Stimulated activated CD8-positive, alpha-beta memory T cell treated with anti-CD3 and anti-CD28 coated beads, Interleukin-15, amount 100 ng/mL, for 1 hour (primary cell): ENCODE results near the gene PSD.
"Not testable (repeated sequence)": the region's sequence is repeated elsewhere in the genome, so short reads cannot be mapped to it uniquely, and the experiment has no call there.

Experiments used
- DNase-seq: peaks from one replicate; pipeline ENCODE4 v3.0.0-alpha.2; 2020; ENCODE audit warnings: low read depth

The PSD gene

GRCh38 chr10:102418622-102419268 is at the start of gene PSD:
PSD (minus strand) TSS chr10:102418785; CDS start chr10:102417038, 1,747 bp downstream.
- DNase-seq = no peak

- no peak for DNase-seq
These were observed 49.4 kb upstream of the PSD start for GRCh38 chr10:102467971-102468438.

- no peak for DNase-seq
These were observed 48.7 kb upstream of the PSD start for GRCh38 chr10:102467318-102467717.

- no peak for DNase-seq
These were observed 46.9 kb upstream of the PSD start for GRCh38 chr10:102465466-102465865.

GRCh38 chr10:102463983-102464382 is 45.4 kb upstream of the PSD start:
- no peak for DNase-seq

GRCh38 chr10:102462512-102463054 is 44.0 kb upstream of the PSD start:
- DNase-seq = no peak

- DNase-seq = peak; percentile 84
These were observed 42.8 kb upstream of the PSD start for GRCh38 chr10:102461187-102462054.

- no peak for DNase-seq
These were observed 42.2 kb upstream of the PSD start for GRCh38 chr10:102460836-102461186.

- DNase-seq = no peak
These were observed 40.1 kb upstream of the PSD start for GRCh38 chr10:102458656-102459055.

- no peak for DNase-seq
These were observed 39.1 kb upstream of the PSD start for GRCh38 chr10:102457591-102458150.

GRCh38 chr10:102455893-102456471 is 37.4 kb upstream of the PSD start:
- DNase-seq = no peak

GRCh38 chr10:102454662-102455487 is 36.3 kb upstream of the PSD start:
- not testable (repeated sequence) for DNase-seq

- no peak for DNase-seq
These were observed 34.9 kb upstream of the PSD start for GRCh38 chr10:102453502-102453901.

GRCh38 chr10:102452672-102453340 is 34.2 kb upstream of the PSD start:
- DNase-seq = no peak

GRCh38 chr10:102451105-102451969 is 32.8 kb upstream of the PSD start, which contains the start of gene C10orf95:
C10orf95 (minus strand) TSS chr10:102451543; CDS start chr10:102451093, 450 bp downstream.
- DNase-seq = no peak

- peak; percentile 61 for DNase-seq
These were observed 32.0 kb upstream of the PSD start for GRCh38 chr10:102450374-102451104.

GRCh38 chr10:102450124-102450373 is 31.5 kb upstream of the PSD start:
- DNase-seq = no peak

- peak; percentile 76 for DNase-seq
These were observed 30.9 kb upstream of the PSD start for GRCh38 chr10:102449321-102450123.

- DNase-seq = no peak
These were observed 26.3 kb upstream of the PSD start for GRCh38 chr10:102444851-102445250.
